Spleen (tissue), 13 donors: ENCODE data around the gene WSCD1. TPM values are rescaled to one million over a fixed set of nuclear protein-coding genes. Genes with fewer than 3 reads are reported as not detected.
A peak's percentile ranks its signal among the peaks of the same experiment; 100 is the strongest.

Experiments used
- DNase-seq: peaks from one replicate; pipeline ENCODE4 v3.0.0-alpha.2; 2020
- H3K27ac ChIP-seq, 8 donors: fragments of 200-600 bp; sonication (generic) in 7 of 8; 1 replicate in 4 of 8; 2 replicates in 4 of 8; pipeline versions ENCODE4 v1.5.0 to v1.8.0; 2016 to 2021; ENCODE audit warnings: inconsistent platforms in 4 of 8, mild to moderate bottlenecking in 4 of 8, moderate library complexity in 1 of 8
- H3K27me3 ChIP-seq, 7 donors: fragments of 200-600 bp; sonication (generic) in 6 of 7; replicated peaks in 1 of 7; 1 replicate in 4 of 7; 2 replicates in 3 of 7; pipeline versions ENCODE4 v1.5.0 to v1.8.0; 2016 to 2021; ENCODE audit warnings: inconsistent platforms in 3 of 7, mild to moderate bottlenecking in 1 of 7
- H3K36me3 ChIP-seq, 6 donors: fragments of 200-600 bp; sonication (generic) in 5 of 6; 1 replicate in 4 of 6; 2 replicates in 2 of 6; pipeline versions ENCODE4 v1.5.0 to v1.8.0; 2016 to 2021; ENCODE audit warnings: inconsistent platforms in 2 of 6
- H3K4me1 ChIP-seq, 6 donors: fragments of 200-600 bp; sonication (generic) in 5 of 6; 1 replicate in 3 of 6; 2 replicates in 3 of 6; pipeline versions ENCODE4 v1.5.0 to v1.8.0; 2016 to 2021; ENCODE audit warnings: inconsistent platforms in 3 of 6
- H3K4me3 ChIP-seq, 8 donors: fragments of 200-600 bp; sonication (generic) in 7 of 8; 1 replicate in 4 of 8; 2 replicates in 4 of 8; pipeline versions ENCODE4 v1.5.0 to v1.8.0; 2016 to 2021; ENCODE audit warnings: inconsistent platforms in 4 of 8, mild to moderate bottlenecking in 4 of 8, moderate library complexity in 2 of 8
- H3K9me3 ChIP-seq, 8 donors: fragments of 200-600 bp; sonication (generic) in 7 of 8; 1 replicate in 4 of 8; 2 replicates in 4 of 8; pipeline versions ENCODE4 v1.5.0 to v1.8.0; 2016 to 2021; ENCODE audit warnings: inconsistent platforms in 4 of 8
- POLR2A ChIP-seq, 3 donors: fragments of 450-650 bp; IDR thresholded peaks; one replicate each; pipeline ENCODE4 v1.5.1; 2017; ENCODE audit warnings: antibody characterized with exemption in 3 of 3, mild to moderate bottlenecking in 1 of 3
- POLR2AphosphoS5 ChIP-seq, 3 donors: sonication (generic); formaldehyde crosslinking; IDR thresholded peaks; one replicate each; pipeline ENCODE4 v1.5.1; 2017; ENCODE audit warnings: antibody characterized with exemption in 3 of 3
- WGBS, 5 donors: extraction: QIAGEN DNeasy Blood & Tissue Kit in 3 of 5; methylation state at CpG; one replicate each; pipeline versions ENCODE4 v1.1.5 to v1.1.7; 2013 to 2018; 5-methylcytosine and 5-hydroxymethylcytosine counted together
- intact Hi-C: fragments of 100-400 bp; cut with DNase I; formaldehyde crosslinking; loops from one replicate; pipeline ENCODE4 v1.15.0; 2023; ENCODE audit warnings: low total_unique reads
- long read RNA-seq, 2 donors: transcript quantifications; one replicate each; lab custom pipeline, GENCODE V29; 2026
- polyA plus RNA-seq, 3 donors: library from polyadenylated mRNA; stranded (reverse); fragments of 200-250 nt; gene quantifications; one replicate each; pipeline ENCODE4 v1.2.1, GENCODE V29; 2013
- total RNA-seq, 7 donors: library from RNA; depleted of rRNA in 3 of 7; stranded (reverse); fragments of >200 nt in 3 of 7; fragmentation: NEBNext Ultra II Directional in 4 of 7; extraction: Animal tissue kit (Norgen Biotek cat#: 25700) in 4 of 7; gene quantifications; one replicate each; pipeline versions ENCODE4 v1.1.0 to v1.2.1, GENCODE V29; 2016 to 2021
- TF ChIP-seq, protein P1 (sequence below), 11 experiments: fragments of 200-600 bp in 7 of 11; fragments of 450-650 bp in 4 of 11; sonication (generic) in 4 of 11; IDR thresholded peaks in 8 of 11; conservative IDR thresholded peaks in 3 of 11; 1 replicate in 7 of 11; 2 replicates in 4 of 11; pipeline versions ENCODE4 v1.4.0 to v1.8.0; 2016 to 2021; ENCODE audit warnings: antibody characterized with exemption in 11 of 11, inconsistent platforms in 4 of 11, mild to moderate bottlenecking in 1 of 11
- donor health status: healthy with polysubstance abuse.
- donor health status: DM: no; HTN: no; CAD: no; lungs with moderate emphysema.
- donor health status: DM: no; HTN: no; CAD: no.
- donor health status: Bipolar disorder and iron deficiency.
- donor health status: healthy.
- donor health status: DM: no; HTN: no; CAD: no.
- donor health status: DM: yes; HTN: yes; CAD: no.

Gene WSCD1
- total RNA-seq (10 to 100 TPM; 22.9 to 84.1 (median 53.6) TPM), polyA plus RNA-seq (1 to 10 TPM; 2.4 to 6.2 (median 5.8) TPM)
- long read RNA-seq, donor 1 = 0 reads
- long read RNA-seq, donor 2, full-length matches to known transcripts = 2 of 2 reads
- long read RNA-seq, donor 2, partial matches to known transcripts = 0 of 2 reads
- long read RNA-seq, donor 2, other reads (novel, unspliced or antisense) = 0 of 2 reads

DNA sequence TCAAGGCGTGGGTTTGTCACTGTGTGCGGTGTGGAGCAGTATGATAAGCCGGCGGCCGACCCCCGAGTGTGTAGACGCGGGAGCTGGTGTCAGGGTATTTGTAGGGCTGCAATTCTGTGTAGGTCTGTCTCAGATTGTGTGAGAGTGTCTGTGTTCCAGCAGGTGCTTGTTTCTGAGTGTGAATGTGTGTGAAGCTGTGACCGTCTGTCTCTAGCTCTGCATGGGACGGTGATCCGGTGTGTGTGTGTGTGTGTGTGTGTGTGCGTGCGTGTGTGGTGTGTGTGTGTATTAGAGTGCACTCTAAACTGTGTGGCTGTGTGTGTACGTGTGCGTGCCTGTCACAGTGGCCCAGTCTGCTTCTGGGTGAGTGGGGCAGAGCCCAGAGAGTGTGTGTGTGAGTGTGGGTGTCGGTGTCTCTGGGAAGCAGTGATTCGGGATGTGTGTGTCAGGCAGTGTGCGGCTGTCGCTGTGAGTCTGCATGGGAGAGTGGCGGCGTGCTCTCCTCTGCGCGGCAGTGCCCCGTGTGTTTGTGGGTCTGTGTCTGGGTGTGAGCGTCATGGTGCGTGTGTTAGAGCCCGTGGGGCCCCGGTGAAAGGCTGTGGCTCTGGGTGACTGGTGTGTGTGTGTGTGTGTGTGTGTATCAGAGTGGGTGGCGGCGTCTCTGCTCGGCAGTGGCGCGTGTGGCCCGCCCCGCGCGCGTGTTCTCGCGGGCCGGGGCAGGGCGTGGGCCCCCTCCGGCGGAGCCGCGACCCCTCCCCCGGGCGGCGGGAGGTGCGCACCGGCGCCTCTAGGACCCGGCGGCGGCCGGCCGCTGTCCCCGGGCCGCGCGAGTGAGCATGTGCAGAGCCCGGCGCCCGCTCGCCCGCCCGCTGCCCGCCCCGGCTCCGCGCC is at the start of gene WSCD1:
WSCD1 (plus strand) TSS at position 841 of the 891 bp plus-strand sequence. CDS start 10,280 bp downstream, outside the sequence.
- Histone ChIP-seq H3K27me3 (peaks cover 0 to 96% (median 14%) of the 10 kb centered on the region in 7 donors), H3K36me3 (no peaks in the 10 kb centered on the region), H3K4me1 (peaks cover 0 to 33% (median 14%) of the 10 kb centered on the region in 6 donors), H3K27ac (peak within 1 kb of the TSS in 6 of 8 donors; percentile 63 to 78 (median 69)), H3K9me3 (no peaks in the 10 kb centered on the region), H3K4me3 (peak within 1 kb of the TSS; percentile 35 to 76 (median 50))
- 10 to 16% (median 13%) methylated on average over 36 to 71 of the region's 71 CpGs for WGBS, 5 donors
- DNase-seq = peak; percentile 28
- TF ChIP-seq POLR2AphosphoS5 (IDR thresholded peaks at IDR 0.05) (no peak), POLR2A (IDR thresholded peaks at IDR 0.05) (no peak)
- TF ChIP-seq, protein P1, sequence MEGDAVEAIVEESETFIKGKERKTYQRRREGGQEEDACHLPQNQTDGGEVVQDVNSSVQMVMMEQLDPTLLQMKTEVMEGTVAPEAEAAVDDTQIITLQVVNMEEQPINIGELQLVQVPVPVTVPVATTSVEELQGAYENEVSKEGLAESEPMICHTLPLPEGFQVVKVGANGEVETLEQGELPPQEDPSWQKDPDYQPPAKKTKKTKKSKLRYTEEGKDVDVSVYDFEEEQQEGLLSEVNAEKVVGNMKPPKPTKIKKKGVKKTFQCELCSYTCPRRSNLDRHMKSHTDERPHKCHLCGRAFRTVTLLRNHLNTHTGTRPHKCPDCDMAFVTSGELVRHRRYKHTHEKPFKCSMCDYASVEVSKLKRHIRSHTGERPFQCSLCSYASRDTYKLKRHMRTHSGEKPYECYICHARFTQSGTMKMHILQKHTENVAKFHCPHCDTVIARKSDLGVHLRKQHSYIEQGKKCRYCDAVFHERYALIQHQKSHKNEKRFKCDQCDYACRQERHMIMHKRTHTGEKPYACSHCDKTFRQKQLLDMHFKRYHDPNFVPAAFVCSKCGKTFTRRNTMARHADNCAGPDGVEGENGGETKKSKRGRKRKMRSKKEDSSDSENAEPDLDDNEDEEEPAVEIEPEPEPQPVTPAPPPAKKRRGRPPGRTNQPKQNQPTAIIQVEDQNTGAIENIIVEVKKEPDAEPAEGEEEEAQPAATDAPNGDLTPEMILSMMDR (IDR thresholded peaks at IDR 0.05 in 8 of 11, conservative IDR thresholded peaks at IDR 0.05 in 3 of 11) = no peak
- intact Hi-C loops = loop anchor here (5.0 kb wide), 1 partner anchor 258 kb away; no protein-coding TSS in a partner anchor

DNA sequence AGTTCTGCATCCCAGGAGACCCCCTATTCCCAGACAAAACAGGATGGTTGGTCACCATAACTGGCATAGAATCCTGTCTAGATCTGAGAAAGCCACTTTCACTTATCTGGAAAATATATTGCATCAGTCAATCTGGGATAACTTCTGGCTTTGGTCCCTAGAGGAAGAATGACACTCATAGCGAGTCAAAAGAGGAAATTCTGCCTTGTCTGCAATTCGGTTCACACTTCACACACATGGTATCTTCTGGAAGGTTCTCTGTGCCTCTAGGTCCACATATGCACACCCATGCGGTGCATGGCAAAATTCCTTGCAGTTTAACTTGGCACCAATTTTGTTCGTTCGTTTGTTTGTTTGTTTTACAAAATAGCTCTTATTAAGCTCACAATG is 49.2 kb upstream of the WSCD1 start:
- 59 to 79% (median 66%) methylated on average over 5 of the region's 5 CpGs for WGBS, 5 donors
- Histone ChIP-seq H3K9me3 (no peaks in the 10 kb centered on the region), H3K27me3 (peaks cover 0 to 34% (median 0%) of the 10 kb centered on the region in 7 donors), H3K36me3 (no peaks in the 10 kb centered on the region), H3K4me3 (no peak overlapping the region), H3K27ac (no peak overlapping the region), H3K4me1 (no peaks in the 10 kb centered on the region)
- no peak for DNase-seq
- TF ChIP-seq POLR2A (IDR thresholded peaks at IDR 0.05) (no peak), POLR2AphosphoS5 (IDR thresholded peaks at IDR 0.05) (no peak)
- TF ChIP-seq, protein P1 (IDR thresholded peaks at IDR 0.05 in 8 of 11, conservative IDR thresholded peaks at IDR 0.05 in 3 of 11) = no peak
- intact Hi-C loops = no loop called here

GRCh38 chr17:6021627-6022026 is 48.6 kb upstream of the WSCD1 start:
- no peak for TF ChIP-seq POLR2AphosphoS5 (IDR thresholded peaks at IDR 0.05)
- TF ChIP-seq, protein P1 (IDR thresholded peaks at IDR 0.05 in 8 of 11, conservative IDR thresholded peaks at IDR 0.05 in 3 of 11) = no peak
- no peak for TF ChIP-seq POLR2A (IDR thresholded peaks at IDR 0.05)
- intact Hi-C loops = no loop called here
- WGBS, 5 donors = 78 to 88% (median 84%) methylated on average over 9 of the region's 9 CpGs
- Histone ChIP-seq H3K9me3 (no peaks in the 10 kb centered on the region), H3K27ac (no peak overlapping the region), H3K36me3 (no peaks in the 10 kb centered on the region), H3K4me1 (no peaks in the 10 kb centered on the region), H3K27me3 (peaks cover 0 to 40% (median 0%) of the 10 kb centered on the region in 7 donors), H3K4me3 (no peak overlapping the region)
- no peak for DNase-seq
